PFSK-1 (cell line): ENCODE results near the gene PIANP.

ENCODE experiments used
- FOXP2 ChIP-seq: optimal IDR thresholded peaks from 2 replicates; pipeline ENCODE3; 2011; ENCODE audit warnings: borderline replicate concordance, control low read depth, inconsistent platforms; ENCODE audit not compliant: insufficient read depth; ENCODE audit errors: extremely low read length, extremely low read depth
- POLR2AphosphoS5 ChIP-seq: IDR thresholded peaks from 2 replicates; pipeline ENCODE4 v1.6.1; 2012; ENCODE audit warnings: low read depth, mild to moderate bottlenecking, control low read depth, low read length, moderate library complexity
- REST ChIP-seq, 2 experiments: IDR thresholded peaks; 2 replicates each; pipeline versions ENCODE4 v1.6.1 to v1.8.0; 2011 to 2012; ENCODE audit warnings: low read depth in 2 of 2, low read length in 2 of 2, control low read depth in 1 of 2, inconsistent platforms in 1 of 2, mild to moderate bottlenecking in 1 of 2, moderate library complexity in 1 of 2; ENCODE audit not compliant: insufficient read depth in 1 of 2

GRCh38 chr12:6716874-6717437, 16.3 kb upstream of the PIANP start:
- TF ChIP-seq REST (IDR thresholded peaks at IDR 0.05; ENCODE audit: insufficient read depth in 1 of 2, low read depth in 2 of 2, low read length in 2 of 2) (no peak), POLR2AphosphoS5 (no peak), FOXP2 (no peak)
